ENCODE data around the gene ZC3H12A.
"Not testable (repeated sequence)": the region's sequence is repeated elsewhere in the genome, so short reads cannot be mapped to it uniquely, and the experiment has no call there.

ZC3H12A gene

DNA sequence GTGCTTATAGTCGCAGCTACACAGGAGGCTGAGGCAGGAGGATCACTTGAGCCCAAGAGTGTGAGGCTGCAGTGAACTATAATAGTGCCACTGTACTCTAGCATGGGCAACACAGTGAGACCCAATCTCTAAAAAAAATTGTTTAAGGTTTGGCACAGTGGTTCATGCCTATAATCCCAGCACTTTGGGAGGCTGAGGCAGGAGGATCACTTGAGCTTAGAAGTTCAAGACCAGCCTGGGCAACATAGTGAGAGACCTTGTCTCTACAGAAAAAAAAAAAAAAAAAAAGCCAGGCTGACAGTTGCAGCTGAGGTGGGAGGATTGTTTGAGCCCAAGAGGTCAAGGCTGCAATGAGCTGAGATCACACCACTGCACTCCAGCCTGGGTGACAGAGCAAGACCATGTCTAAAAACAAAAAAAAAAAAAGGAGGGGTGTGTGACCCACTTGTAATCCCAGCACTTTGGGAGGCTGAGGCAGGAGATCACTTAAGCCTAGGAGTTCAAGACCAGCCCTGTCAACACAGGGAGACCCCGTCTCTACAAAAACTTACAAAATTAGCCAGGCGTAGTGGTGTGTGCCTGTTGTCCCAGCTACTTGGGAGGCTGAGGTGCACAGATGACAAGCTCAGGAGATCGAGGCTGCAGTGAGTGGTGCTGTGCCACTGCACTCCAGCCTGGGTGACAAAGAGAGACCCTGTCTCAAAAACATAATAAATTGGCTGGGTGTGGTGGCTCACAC is 58.2 kb downstream of the ZC3H12A start:
- H3K4me3 Mint-ChIP-seq, H3K27ac Mint-ChIP-seq, ATAC-seq, H3K27me3 Mint-ChIP-seq, H3K9me3 Mint-ChIP-seq, DNase-seq: not testable (repeated sequence)
- H3K4me1 Mint-ChIP-seq, result peaks cover 23% of the 10 kb centered on the region

DNA sequence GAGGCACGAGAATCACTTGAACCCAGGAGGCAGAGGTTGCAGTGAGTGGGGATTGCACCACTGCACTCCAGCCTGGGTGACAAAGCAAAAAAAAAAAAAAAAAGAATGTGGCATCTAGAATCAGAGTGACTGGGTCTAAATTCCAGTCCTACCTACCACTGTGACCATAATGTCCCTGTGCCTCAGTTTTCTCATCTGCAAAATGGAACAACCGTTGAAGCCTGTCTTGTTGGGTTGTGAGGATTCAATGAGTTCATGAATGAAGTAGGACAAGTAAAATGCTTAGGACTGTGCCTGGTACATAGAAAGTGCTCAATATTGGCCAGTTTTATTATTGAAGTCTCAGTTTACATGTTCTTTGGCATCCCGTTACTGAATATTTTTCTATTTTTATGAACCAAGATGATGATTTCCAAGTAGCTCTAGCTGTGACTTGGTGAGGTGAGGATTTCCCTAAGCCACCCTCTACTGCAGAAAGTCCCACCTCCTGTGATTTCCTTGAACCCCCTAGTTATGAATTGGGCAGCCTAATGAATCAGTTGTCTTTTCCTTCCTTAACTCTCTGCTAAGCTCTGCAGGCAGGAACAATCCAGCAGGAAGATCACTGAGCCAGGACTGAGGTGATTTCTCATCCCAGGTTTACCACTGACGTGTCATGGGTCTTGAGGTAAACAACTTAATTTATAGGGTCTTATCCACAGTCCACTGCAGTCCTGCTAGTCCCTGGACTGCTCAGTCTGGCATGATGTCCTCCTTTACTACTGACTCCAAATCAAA is 59.1 kb downstream of the ZC3H12A start:
- H3K27ac Mint-ChIP-seq, result no peak overlapping the region
- ATAC-seq, result no peak

More for the DNA sequence above, 59.1 kb downstream of the ZC3H12A start:
- Mint-ChIP-seq H3K4me1 (peaks cover 27% of the 10 kb centered on the region), H3K9me3 (no peaks in the 10 kb centered on the region), H3K27me3 (no peaks in the 10 kb centered on the region), H3K4me3 (no peak overlapping the region)
- no peak for DNase-seq

Measured in stimulated activated naive CD8-positive, alpha-beta T cell treated with anti-CD3 and anti-CD28 coated beads, Interleukin-15, amount 100 ng/mL, for 72 hours (primary cell).